HG03095 (cell line): Measurements from ENCODE around the gene IP6K2.
"Not testable (repeated sequence)": the region's sequence is repeated elsewhere in the genome, so short reads cannot be mapped to it uniquely, and the experiment has no call there.

Experiments used
- ATAC-seq: cut with Tn5 transposase; IDR thresholded peaks from one replicate; pipeline ENCODE4 v1.9.1; 2021; ENCODE audit warnings: moderate library complexity; ENCODE audit not compliant: unreplicated experiment

IP6K2 gene, protein sequence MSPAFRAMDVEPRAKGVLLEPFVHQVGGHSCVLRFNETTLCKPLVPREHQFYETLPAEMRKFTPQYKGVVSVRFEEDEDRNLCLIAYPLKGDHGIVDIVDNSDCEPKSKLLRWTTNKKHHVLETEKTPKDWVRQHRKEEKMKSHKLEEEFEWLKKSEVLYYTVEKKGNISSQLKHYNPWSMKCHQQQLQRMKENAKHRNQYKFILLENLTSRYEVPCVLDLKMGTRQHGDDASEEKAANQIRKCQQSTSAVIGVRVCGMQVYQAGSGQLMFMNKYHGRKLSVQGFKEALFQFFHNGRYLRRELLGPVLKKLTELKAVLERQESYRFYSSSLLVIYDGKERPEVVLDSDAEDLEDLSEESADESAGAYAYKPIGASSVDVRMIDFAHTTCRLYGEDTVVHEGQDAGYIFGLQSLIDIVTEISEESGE

DNA sequence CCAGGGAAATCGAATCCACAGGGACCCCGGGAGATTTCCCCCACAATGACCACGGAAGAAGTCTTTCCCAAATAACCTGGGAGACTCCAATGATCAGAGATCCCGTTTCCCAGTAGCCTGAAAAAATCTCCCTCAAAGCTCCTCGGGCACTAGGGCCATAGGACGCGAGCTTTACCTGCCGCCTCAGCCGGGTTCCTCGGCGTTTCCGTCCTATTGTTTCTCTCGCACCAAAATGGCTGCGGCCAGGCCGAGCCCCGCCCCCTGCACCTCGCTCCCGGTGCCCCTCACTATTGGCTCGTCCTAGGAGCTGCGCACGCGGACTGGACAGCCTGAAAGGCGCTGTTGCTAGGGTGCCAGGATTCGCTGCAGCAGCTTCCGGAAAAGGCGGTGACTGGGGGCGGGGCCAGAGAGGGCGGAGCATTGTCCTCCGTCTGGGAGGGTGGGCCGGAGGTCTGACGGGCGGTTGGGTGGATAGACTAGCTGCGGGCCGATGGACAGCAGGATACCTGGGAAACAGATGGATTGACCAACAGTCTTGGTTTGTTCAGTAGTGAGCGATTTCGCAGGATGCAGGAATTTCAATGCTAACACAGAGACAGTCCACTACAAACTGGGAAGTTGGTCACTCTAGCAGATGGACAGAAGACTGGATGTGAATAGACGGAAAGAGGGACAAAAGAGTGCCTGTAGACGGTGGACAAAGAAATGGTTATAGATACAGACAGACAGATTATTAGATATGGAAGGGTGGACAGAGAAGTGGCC lies at the start of gene IP6K2:
Gene IP6K2 (minus strand): TSS at position 240 of the 765 bp plus-strand sequence. CDS start 21,930 bp downstream, outside the sequence.
- peak; percentile 96 for ATAC-seq

DNA sequence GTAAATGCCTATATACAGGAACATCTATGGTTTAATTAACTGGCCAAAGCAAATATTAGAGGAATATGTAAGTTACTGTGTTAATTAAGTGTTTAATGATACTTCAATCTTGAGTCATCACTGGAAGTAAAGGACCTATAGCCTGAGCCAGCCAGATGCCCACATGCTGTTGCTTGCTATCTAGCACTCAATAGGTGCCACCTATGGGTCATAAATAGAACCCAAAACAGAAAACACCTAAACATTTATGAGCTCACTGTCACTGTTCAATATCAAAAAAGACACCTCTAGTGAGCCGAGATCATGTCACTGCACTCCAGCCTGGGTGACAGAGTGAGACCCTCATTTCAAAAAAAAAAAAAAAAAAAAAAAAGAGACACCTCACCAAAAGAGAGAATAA lies 48.4 kb upstream of the IP6K2 start:
- ATAC-seq = no peak

DNA sequence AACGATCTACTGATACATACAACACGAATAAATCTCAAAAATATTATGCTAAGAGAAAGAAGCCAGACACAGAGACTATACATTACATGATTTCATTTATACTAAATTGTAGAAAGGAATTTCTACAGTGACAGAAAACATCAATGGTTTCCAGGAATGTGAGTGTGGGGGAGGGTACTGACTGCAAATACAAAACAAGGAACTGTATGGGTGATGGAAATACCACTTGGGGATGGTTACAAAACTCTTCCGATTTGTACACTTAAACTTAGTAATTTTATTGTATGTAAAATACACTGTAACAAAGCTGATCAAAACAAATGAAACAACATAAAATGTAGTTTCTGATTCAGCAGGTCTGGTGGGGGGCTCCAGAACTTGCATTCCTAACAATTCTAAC lies 45.8 kb upstream of the IP6K2 start:
- no peak for ATAC-seq

DNA sequence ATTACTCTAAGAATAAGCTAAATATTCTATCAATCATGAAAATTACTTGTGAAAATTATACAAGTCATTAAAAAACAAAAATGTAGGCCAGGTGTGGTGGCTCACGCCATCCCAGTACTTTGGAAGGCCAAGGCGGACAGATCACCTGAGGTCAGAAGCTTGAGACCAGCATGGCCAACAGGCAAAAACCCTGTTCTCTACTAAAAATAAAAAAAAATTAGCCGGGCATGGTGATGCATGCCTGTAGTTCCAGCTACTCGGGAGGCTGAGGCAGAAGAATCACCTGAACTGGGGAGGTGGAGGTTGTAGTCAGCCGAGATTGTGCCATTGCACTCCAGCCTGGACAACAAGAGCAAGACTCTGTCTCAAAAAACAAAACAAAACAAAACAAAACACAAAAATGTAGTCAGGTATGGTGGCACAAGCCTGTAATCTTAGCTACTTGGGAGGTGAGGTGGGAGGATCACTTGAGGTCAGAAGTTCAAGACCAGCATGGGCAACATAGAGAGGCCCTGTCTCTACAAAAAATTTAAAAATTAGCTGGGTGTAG lies 43.0 kb upstream of the IP6K2 start:
- ATAC-seq = not testable (repeated sequence)

DNA sequence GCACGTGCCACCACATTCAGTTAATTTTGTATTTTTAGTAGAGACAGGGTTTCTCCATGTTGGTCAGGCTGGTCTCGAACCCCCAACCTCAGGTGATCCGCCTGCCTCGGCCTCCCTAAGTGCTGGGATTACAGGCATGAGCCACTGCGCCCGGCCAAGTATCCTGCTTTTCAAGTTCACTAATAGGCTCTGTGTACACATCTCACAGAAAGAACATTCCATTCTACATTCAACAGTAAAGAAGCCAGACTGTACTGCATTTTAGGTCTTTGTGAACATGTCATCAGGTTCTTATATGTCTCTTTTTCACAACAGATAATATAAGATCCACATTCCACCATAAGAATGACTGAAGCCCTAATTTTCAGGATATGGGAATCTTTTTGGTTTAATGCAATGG lies 42.5 kb upstream of the IP6K2 start:
- not testable (repeated sequence) for ATAC-seq

DNA sequence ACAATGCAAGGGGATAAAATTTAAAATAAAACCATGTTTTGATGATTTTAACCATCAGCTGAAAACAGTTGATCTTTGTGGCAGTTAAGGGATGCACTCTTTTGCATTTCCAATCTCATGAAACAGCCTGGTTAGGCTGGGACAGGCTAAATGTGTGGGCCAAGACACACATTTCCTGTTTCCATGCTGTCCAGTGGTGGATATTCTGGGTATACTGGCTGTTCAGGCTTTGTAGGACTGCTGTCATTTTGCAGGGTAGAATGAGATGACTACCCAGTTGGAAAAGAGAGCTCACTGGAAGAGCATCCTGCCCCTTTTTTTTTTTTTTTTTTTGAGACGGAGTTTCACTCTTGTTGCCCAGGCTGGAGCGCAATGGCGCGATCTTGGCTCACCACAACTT lies 42.0 kb upstream of the IP6K2 start:
- no peak for ATAC-seq

DNA sequence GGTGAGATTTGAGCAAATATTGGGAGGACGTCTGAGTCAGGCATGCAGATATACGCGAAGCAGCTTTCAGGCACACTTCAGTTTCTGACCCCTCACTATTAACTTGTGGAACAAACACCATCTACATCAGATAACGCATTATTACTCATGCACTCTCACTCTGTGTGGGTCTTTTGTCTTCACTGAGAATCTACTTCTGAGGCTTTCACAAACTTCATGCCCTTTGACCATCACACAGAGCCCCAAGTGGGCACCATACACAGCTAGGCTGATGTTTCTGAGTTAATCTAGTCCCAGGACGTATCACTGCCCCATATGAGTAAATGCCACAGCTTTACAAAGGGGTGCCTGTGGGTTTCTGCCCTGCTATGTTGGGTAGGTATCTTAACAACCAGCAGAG lies 39.6 kb upstream of the IP6K2 start:
- ATAC-seq = no peak

DNA sequence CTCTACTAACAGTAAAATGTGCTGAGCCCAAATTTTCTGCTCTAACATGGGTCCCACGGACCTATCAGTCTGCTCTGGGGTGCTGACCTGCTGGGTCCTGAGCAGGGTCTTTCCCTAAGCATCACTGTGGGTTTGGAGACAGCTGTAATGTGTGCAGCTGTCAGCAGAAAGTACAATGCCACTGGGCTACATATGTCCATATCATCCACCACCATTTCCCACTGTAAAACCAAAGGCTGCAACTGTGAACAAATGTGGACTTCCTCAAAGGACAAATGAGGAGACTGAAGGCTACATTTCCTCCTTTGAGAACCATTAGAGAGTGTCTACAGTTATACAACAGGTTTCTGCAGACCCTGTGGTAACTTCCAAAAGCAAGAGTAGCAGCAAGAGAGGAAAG lies 33.8 kb upstream of the IP6K2 start:
- no peak for ATAC-seq

DNA sequence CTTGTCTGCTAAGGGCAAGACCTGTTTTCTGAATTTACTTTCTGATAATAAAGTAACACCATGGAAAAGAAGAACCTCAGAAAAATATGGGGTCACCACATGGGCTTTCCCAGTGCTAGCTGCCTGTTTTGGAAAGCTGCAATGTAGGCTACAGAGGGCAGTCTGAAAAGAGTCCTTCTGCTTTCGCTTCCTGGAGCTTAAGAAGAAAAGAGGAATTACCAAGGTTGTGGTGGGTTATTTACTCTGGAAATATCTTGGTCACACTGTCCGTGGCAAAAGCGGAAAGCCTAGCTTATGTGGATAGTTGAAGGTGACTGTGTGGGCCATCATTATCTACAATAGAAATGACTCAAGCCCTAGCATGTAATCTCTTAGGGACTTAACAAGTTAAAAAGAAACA lies 31.7 kb upstream of the IP6K2 start:
- ATAC-seq = no peak

DNA sequence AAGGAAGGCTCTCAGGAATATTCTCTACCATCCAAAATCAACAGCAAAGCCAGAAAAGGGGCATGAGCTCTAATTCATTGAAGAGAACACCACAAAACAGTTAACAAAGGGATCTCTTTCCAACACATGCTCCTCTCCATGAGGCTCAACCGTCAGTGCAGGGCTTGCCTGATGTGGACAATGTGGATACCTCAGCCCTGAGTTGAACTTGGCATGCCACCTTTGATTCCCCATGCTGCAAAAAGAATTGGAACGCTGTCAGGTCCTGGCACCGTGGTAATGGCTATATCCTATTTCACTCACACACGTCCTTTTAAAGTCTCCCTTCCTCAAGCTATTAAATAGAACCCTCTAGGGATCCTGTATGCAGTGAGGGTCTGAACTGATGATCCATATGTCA lies 30.7 kb upstream of the IP6K2 start:
- ATAC-seq = no peak

DNA sequence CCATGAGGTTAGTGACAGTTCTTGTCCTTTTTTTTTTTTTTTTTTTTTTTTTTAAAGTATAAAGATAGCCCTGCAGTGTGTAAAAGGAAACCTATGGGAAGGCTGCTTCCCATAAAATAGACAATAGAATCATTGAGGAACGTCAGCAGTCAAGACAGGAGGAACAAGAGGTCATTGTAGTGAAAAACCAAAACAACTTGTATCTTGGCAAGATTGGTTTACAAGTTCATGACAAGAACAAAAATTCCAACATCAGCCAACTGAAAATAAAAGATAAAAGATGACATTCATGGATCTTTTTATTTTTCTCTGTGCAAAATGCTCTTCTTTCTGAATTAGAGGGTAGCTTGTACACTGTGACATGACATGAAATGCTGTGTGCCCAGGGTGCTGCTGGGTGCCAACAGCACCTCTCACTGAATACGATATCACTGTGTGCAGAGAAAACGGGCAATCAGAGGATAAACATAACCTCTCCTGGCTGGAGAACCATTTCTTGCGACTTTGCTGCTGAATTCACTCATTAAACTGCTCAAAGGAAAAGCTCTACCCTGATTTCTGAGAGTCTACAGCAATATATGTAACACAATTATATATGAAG lies 30.1 kb upstream of the IP6K2 start:
- no peak for ATAC-seq

DNA sequence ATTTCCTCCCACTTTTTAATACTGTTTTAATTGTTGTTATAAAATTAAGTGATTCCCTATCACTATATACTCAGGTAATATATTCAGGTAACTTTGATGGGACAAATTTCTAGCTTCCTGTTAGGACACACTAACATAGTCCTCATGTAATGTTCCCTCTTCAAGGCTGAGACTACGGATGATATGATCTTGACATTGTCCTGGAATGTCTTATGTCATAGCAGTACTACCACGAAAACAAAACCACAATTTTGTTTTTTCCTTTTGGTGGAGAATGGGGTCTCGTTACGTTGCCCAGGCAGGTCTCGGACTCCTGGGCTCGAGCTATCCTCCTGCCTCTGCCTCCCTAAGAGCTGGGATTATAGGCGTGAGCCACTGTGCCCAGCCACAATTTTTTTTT lies 26.8 kb upstream of the IP6K2 start:
- ATAC-seq = no peak

DNA sequence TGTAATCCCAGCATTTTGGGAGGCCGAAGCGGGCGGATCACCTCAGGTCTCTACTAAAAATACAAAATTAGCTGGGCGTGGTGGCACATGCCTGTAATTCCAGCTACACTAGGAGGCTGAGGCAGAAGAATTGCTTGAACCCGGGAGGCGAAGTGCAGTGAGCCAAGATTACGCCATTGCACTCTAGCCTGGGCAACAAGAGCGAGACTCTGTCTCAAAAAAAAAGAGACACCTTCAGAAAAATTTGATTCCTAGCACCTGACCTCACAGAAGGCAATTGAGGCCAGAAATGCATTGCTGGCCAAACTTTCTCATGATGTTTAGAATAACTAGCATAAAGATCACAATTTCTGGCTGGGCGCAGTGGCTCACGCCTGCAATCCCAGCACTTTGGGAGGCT lies 24.2 kb upstream of the IP6K2 start:
- ATAC-seq = not testable (repeated sequence)

DNA sequence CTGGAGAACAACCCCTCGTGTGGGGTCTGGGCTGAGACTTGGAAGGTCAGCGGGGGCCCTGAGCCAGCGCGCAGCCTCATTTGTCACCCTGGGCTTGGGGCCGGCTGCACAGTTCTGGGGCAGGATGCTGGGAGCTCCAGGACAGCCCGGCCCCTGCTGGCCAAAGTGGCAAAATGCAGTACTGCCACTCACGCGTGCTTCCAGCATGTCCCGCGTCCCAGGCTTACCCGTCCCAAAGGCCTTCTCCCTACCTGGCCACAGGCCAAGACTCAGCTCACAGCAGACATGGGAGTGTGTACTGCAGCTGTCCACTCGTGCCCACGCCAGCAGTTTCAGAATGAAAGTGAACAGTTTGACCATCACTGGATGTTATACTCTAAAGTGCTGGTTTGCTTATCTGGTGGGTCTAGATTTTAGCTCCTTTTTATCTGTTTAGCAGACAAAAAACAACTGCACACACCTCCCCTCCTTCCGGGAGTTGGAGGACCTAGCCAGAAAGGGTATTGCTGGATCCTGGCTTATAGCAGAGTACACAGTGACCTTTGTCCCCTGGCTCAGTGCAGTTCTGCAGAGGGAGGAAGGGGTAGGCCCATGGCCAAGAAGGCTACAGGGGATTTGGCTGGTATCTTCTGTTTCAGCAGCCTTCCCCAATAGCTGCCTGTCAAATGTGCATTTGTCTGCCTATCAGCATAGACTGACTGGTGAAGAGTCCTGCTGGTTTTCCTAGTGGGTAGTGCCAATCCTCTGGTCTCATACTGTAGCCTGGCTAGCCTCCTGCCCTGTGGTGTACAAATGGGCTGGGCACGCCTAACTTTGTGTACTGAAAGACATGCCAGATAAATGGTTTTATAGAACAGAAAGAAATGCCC lies 23.2 kb upstream of the IP6K2 start:
- ATAC-seq = peak; percentile 73

DNA sequence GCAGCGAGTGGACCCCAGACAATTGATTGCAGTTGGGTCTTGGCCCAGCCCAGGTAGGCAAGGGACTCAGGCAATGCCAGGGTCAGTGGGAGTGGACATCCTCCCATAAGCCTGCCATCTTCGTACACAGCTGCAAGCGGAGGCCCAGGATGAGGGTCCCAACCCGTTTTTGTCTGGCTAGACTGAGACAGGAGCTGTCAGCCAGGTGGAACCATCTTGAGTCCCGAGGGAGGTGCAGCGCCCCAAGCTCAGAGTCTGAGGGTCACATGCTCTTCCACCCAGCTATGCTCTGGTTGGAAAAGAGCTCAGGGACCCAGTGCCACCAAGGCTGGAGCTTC lies 22.6 kb upstream of the IP6K2 start:
- ATAC-seq = no peak

DNA sequence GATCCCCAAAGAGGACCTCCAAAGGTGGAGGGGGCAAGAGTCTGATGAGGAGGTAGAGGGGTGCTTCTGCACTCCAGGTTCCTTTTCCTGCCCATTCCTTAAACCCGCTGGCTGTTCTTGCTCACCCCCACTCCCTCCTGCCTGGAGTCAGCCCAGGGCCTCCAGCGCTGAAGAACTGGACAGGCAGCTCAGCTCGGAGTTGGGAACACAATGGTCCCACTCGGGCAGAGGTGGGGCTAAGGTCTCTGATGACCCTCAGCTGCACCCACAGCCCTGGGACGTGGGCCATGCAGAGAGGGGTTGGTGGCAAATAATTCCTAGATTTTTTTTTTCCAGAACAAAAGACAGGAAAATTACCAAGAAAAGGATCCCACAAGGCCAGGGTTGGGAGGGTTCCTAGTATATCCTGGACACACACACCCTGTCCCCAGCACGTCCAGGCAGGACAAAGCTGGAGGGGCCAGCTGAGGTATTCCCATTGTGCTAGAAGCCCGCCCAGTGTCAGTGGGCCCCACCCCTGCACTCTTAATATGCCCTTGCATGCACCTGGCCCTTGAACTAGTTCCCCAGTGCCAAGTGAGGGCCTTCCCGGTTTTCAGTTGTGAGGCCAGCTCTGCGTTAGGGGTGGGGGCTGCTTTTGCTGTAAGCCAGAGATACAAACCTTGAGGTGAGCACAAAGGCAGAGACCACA lies 22.1 kb upstream of the IP6K2 start:
- ATAC-seq = no peak

DNA sequence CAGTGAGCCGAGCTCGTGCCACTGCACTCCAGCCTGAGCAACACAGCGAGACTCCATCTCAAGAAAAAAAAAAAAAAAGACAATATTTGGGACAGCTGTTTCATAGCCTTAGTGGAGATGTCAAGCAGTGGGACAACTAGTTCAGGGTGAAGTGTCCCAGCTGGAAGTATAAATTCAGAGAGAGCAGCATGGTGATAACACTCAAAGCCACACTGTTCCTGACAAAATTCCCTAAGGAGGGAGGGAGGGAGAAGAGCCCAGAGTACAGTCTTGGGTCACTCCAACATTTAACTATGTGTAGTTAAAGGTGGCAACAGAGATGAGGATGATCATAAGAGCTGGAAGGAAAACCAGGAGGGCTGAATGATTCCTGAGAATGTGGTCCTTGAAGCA lies 21.1 kb upstream of the IP6K2 start:
- ATAC-seq = no peak

DNA sequence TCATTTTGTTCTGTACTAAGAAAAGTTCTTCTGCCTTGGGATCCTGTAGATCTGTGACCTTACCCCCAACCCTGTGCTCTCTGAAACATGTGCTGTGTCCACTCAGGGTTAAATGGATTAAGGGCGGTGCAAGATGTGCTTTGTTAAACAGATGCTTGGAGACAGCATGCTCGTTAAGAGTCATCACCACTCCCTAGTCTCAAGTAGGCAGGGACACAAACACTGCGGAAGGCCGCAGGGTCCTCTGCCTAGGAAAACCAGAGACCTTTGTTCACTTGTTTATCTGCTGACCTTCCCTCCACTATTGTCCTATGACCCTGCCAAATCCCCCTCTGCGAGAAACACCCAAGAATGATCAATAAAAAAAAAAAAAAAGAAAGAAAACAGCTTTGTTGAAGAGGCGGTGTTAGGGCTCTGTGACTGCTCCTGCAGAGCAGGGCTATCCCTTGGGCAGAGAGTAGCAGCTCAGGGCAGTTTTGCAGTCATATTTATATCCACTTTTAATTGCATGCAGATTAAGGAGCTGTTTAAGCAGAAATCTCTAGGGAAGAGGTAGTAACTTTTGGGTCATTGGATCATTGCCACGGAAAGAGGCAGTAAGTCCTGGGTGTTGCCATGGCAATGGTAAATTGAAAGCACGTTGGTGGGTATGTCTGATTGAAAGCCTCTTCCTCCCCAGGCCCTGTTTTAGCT lies 18.2 kb upstream of the IP6K2 start:
- ATAC-seq = not testable (repeated sequence)

DNA sequence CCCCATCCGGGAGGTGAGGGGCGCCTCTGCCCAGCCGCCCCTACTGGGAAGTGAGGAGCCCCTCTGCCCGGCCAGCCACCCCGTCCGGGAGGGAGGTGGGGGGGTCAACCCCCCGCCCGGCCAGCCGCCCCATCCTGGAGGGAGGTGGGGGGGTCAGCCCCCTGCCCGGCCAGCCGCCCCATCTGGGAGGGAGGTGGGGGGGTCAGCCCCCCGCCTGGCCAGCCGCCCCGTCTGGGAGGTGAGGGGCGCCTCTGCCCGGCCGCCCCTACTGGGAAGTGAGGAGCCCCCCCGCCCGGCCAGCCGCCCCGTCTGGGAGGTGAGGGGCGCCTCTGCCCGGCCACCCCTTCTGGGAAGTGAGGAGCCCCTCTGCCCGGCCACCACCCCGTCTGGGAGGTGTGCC lies 17.5 kb upstream of the IP6K2 start:
- ATAC-seq = not testable (repeated sequence)
